Prostate gland (tissue), 2 donors: ENCODE measurements around the gene ASH1L.

ENCODE experiments used
- POLR2A ChIP-seq: fragments of 450-650 bp; IDR thresholded peaks from one replicate; pipeline ENCODE4 v1.6.1; 2016; ENCODE audit warnings: antibody characterized with exemption, mild to moderate bottlenecking
- POLR2AphosphoS5 ChIP-seq: sonication (generic); formaldehyde crosslinking; IDR thresholded peaks from one replicate; pipeline ENCODE4 v1.6.1; 2017; ENCODE audit warnings: antibody characterized with exemption
- TF ChIP-seq, protein P1 (sequence below), 4 experiments: fragments of 200-600 bp in 2 of 4; fragments of 450-650 bp in 2 of 4; sonication (generic) in 2 of 4; IDR thresholded peaks; 1 replicate in 3 of 4; 2 replicates in 1 of 4; pipeline ENCODE4 v1.5.1; 2016 to 2019; ENCODE audit warnings: antibody characterized with exemption in 4 of 4, mild to moderate bottlenecking in 2 of 4, moderate library complexity in 2 of 4

DNA sequence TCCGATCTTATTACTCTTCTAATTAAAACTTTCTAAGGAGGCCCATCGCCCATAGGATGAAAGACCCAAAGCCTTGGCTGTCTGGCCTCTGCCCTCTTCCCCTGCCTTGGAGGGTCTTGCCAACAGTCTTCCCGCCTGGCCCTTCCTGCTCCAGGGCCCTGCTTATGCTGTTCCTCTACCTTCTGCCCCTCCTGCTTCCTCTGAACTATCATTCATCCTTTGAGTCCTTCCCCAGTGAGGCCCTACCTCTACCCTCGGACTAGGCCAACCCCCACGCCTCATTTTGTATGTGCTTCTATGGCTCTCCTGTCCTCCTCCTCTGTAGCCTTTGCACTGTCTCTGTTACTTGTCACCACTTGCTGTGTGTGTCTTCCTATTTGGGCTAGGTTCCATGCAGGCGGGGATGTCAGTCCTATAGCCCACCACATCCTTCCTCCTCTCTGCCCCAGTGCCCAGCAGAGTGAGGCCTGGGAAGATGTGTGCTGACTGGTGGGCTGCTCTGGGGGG is 236.5 kb downstream of the ASH1L start:
- TF ChIP-seq, protein P1, sequence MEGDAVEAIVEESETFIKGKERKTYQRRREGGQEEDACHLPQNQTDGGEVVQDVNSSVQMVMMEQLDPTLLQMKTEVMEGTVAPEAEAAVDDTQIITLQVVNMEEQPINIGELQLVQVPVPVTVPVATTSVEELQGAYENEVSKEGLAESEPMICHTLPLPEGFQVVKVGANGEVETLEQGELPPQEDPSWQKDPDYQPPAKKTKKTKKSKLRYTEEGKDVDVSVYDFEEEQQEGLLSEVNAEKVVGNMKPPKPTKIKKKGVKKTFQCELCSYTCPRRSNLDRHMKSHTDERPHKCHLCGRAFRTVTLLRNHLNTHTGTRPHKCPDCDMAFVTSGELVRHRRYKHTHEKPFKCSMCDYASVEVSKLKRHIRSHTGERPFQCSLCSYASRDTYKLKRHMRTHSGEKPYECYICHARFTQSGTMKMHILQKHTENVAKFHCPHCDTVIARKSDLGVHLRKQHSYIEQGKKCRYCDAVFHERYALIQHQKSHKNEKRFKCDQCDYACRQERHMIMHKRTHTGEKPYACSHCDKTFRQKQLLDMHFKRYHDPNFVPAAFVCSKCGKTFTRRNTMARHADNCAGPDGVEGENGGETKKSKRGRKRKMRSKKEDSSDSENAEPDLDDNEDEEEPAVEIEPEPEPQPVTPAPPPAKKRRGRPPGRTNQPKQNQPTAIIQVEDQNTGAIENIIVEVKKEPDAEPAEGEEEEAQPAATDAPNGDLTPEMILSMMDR (IDR thresholded peaks at IDR 0.05), result no peak
- TF ChIP-seq POLR2A (no peak), POLR2AphosphoS5 (no peak)
